Kidney glomerular epithelial cell (primary cell): ENCODE measurements around the gene TMEM255A.

Experiments
- DNase-seq: peaks from one replicate; lab custom pipeline; 2025; lab: John Stamatoyannopoulos, UW

TMEM255A gene

GRCh38 chrX:120306630-120307029, 4.6 kb downstream of the TMEM255A start:
- DNase-seq: no peak

- no peak for DNase-seq
Measured at GRCh38 chrX:120305531-120306141, 5.6 kb downstream of the TMEM255A start.

GRCh38 chrX:120304256-120304655, 7.0 kb downstream of the TMEM255A start:
- no peak for DNase-seq

- no peak for DNase-seq
Measured at GRCh38 chrX:120302434-120302833, 8.8 kb downstream of the TMEM255A start.

GRCh38 chrX:120301960-120302359, 9.3 kb downstream of the TMEM255A start:
- no peak for DNase-seq

GRCh38 chrX:120301497-120301896, 9.8 kb downstream of the TMEM255A start:
- DNase-seq: no peak

GRCh38 chrX:120299928-120300327, 11.3 kb downstream of the TMEM255A start:
- DNase-seq: no peak

GRCh38 chrX:120297923-120298322, 13.3 kb downstream of the TMEM255A start:
- no peak for DNase-seq

- no peak for DNase-seq
Measured at GRCh38 chrX:120294651-120295050, 16.6 kb downstream of the TMEM255A start.

- no peak for DNase-seq
Measured at GRCh38 chrX:120293015-120293414, 18.2 kb downstream of the TMEM255A start.

GRCh38 chrX:120291211-120291610, 20.1 kb downstream of the TMEM255A start:
- no peak for DNase-seq

GRCh38 chrX:120290107-120290506, 21.2 kb downstream of the TMEM255A start:
- DNase-seq: no peak

- DNase-seq: no peak
Measured at GRCh38 chrX:120287513-120288112, 23.6 kb downstream of the TMEM255A start.

- no peak for DNase-seq
Measured at GRCh38 chrX:120286733-120287512, 24.3 kb downstream of the TMEM255A start.

GRCh38 chrX:120282697-120283096, 28.6 kb downstream of the TMEM255A start:
- no peak for DNase-seq

GRCh38 chrX:120281761-120282160, 29.5 kb downstream of the TMEM255A start:
- DNase-seq: no peak

GRCh38 chrX:120281021-120281624, 30.1 kb downstream of the TMEM255A start:
- no peak for DNase-seq

GRCh38 chrX:120274958-120275357, 36.3 kb downstream of the TMEM255A start:
- DNase-seq: no peak

- DNase-seq: no peak
Measured at GRCh38 chrX:120274145-120274544, 37.1 kb downstream of the TMEM255A start.

GRCh38 chrX:120271218-120271617, 40.0 kb downstream of the TMEM255A start:
- DNase-seq: no peak

GRCh38 chrX:120270567-120270966, 40.7 kb downstream of the TMEM255A start:
- DNase-seq: no peak

GRCh38 chrX:120269373-120270035, 41.8 kb downstream of the TMEM255A start:
- DNase-seq: no peak
